Activated CD4-positive, alpha-beta T cell treated with anti-CD3 and anti-CD28 coated beads, Interleukin-2, amount 10 ng/mL, durations not matched to agents 24 days and 14 days (primary cell): Measurements from ENCODE around the gene MALT1. TPM values are rescaled to one million over a fixed set of nuclear protein-coding genes. Genes with fewer than 3 reads are reported as not detected.
A peak's percentile ranks its signal among the peaks of the same experiment; 100 is the strongest.

ENCODE experiments used
- DNase-seq: peaks from one replicate; pipeline ENCODE4 v3.0.0; 2022
- H3K27ac Mint-ChIP-seq: one replicate; pipeline ENCODE4 v1.8.0; 2022; ENCODE audit warnings: mild to moderate bottlenecking, mixed read lengths
- H3K27me3 Mint-ChIP-seq: one replicate; pipeline ENCODE4 v1.8.0; 2022; ENCODE audit warnings: mixed read lengths
- H3K36me3 Mint-ChIP-seq: one replicate; pipeline ENCODE4 v1.8.0; 2022; ENCODE audit warnings: low read depth, mild to moderate bottlenecking, mixed read lengths
- H3K4me1 Mint-ChIP-seq: one replicate; pipeline ENCODE4 v1.8.0; 2021; ENCODE audit warnings: mixed read lengths
- H3K4me3 Mint-ChIP-seq: one replicate; pipeline ENCODE4 v1.8.0; 2022; ENCODE audit warnings: mild to moderate bottlenecking, moderate library complexity, mixed read lengths
- H3K9me3 Mint-ChIP-seq: one replicate; pipeline ENCODE4 v1.8.0; 2021; ENCODE audit warnings: mixed read lengths
- intact Hi-C: fragments of 100-400 bp; cut with micrococcal nuclease; formaldehyde crosslinking; loops from one replicate; pipeline ENCODE4 v1.15.1; 2023
- total RNA-seq: library from RNA; stranded (reverse); gene quantifications from 2 replicates; pipeline ENCODE4 v1.2.3, GENCODE V29; 2022

The MALT1 gene
- total RNA-seq, 1 donor from 2014 or later, result 22.7 TPM

GRCh38 chr18:58714821-58715220, 43.6 kb downstream of the MALT1 start:
- Mint-ChIP-seq H3K9me3 (no peaks in the 10 kb centered on the region), H3K4me1 (peaks cover 40% of the 10 kb centered on the region), H3K36me3 (peaks cover 49% of the 10 kb centered on the region), H3K27ac (no peak overlapping the region), H3K4me3 (no peak overlapping the region), H3K27me3 (no peaks in the 10 kb centered on the region)
- peak; percentile 52 for DNase-seq
- intact Hi-C loops, result loop anchor here (2.0 kb wide), 1 partner anchor 18 kb away; no protein-coding TSS in a partner anchor

GRCh38 chr18:58715540-58715939, 44.3 kb downstream of the MALT1 start:
- Mint-ChIP-seq H3K4me1 (peaks cover 40% of the 10 kb centered on the region), H3K27ac (no peak overlapping the region)

GRCh38 chr18:58716060-58716756, 44.9 kb downstream of the MALT1 start:
- peaks cover 40% of the 10 kb centered on the region for H3K4me1 Mint-ChIP-seq

More at GRCh38 chr18:58715540-58715939, 44.3 kb downstream of the MALT1 start:
- Mint-ChIP-seq H3K4me3 (no peak overlapping the region), H3K9me3 (no peaks in the 10 kb centered on the region), H3K27me3 (no peaks in the 10 kb centered on the region), H3K36me3 (peaks cover 54% of the 10 kb centered on the region)
- peak; percentile 43 for DNase-seq
- intact Hi-C loops, result loop anchor here (2.0 kb wide), 1 partner anchor 19 kb away; no protein-coding TSS in a partner anchor

GRCh38 chr18:58721566-58722239, 50.4 kb downstream of the MALT1 start:
- Mint-ChIP-seq H3K9me3 (no peaks in the 10 kb centered on the region), H3K4me1 (peaks cover 6% of the 10 kb centered on the region), H3K27ac (no peak overlapping the region), H3K36me3 (peaks cover 43% of the 10 kb centered on the region), H3K4me3 (no peak overlapping the region), H3K27me3 (no peaks in the 10 kb centered on the region)
- intact Hi-C loops, result no loop called here
- DNase-seq, result no peak

More at GRCh38 chr18:58716060-58716756, 44.9 kb downstream of the MALT1 start:
- no peaks in the 10 kb centered on the region for H3K9me3 Mint-ChIP-seq
- H3K4me3 Mint-ChIP-seq, result peak overlapping the region; percentile 42
- H3K27ac Mint-ChIP-seq, result peak overlapping the region; percentile 80
- H3K27me3 Mint-ChIP-seq, result no peaks in the 10 kb centered on the region
- peak; percentile 76 for DNase-seq
- H3K36me3 Mint-ChIP-seq, result peaks cover 53% of the 10 kb centered on the region
- intact Hi-C loops, result no loop called here

GRCh38 chr18:58723810-58724602, 52.7 kb downstream of the MALT1 start:
- intact Hi-C loops, result no loop called here
- Mint-ChIP-seq H3K4me3 (no peak overlapping the region), H3K9me3 (no peaks in the 10 kb centered on the region), H3K36me3 (peaks cover 33% of the 10 kb centered on the region), H3K4me1 (no peaks in the 10 kb centered on the region), H3K27ac (no peak overlapping the region), H3K27me3 (no peaks in the 10 kb centered on the region)
- DNase-seq, result no peak

- Mint-ChIP-seq H3K27ac (no peak overlapping the region), H3K4me3 (no peak overlapping the region), H3K9me3 (no peaks in the 10 kb centered on the region), H3K27me3 (no peaks in the 10 kb centered on the region), H3K36me3 (peaks cover 39% of the 10 kb centered on the region), H3K4me1 (peaks cover 4% of the 10 kb centered on the region)
- no peak for DNase-seq
- intact Hi-C loops, result no loop called here
Observed at GRCh38 chr18:58726671-58727070, 55.4 kb downstream of the MALT1 start.

- Mint-ChIP-seq H3K4me3 (no peak overlapping the region), H3K27ac (no peak overlapping the region), H3K27me3 (no peaks in the 10 kb centered on the region), H3K36me3 (peaks cover 39% of the 10 kb centered on the region), H3K9me3 (no peaks in the 10 kb centered on the region), H3K4me1 (peaks cover 4% of the 10 kb centered on the region)
- intact Hi-C loops, result no loop called here
- DNase-seq, result no peak
Observed at GRCh38 chr18:58727776-58728500, 56.7 kb downstream of the MALT1 start.

GRCh38 chr18:58728719-58729118, 57.5 kb downstream of the MALT1 start:
- no peak overlapping the region for H3K4me3 Mint-ChIP-seq
- no peak for DNase-seq
- intact Hi-C loops, result no loop called here
- H3K4me1 Mint-ChIP-seq, result peaks cover 4% of the 10 kb centered on the region
- peaks cover 40% of the 10 kb centered on the region for H3K36me3 Mint-ChIP-seq
- H3K27ac Mint-ChIP-seq, result no peak overlapping the region
- no peaks in the 10 kb centered on the region for H3K9me3 Mint-ChIP-seq
- no peaks in the 10 kb centered on the region for H3K27me3 Mint-ChIP-seq

- no peak overlapping the region for H3K27ac Mint-ChIP-seq
- peaks cover 4% of the 10 kb centered on the region for H3K4me1 Mint-ChIP-seq
- intact Hi-C loops, result no loop called here
- H3K27me3 Mint-ChIP-seq, result no peaks in the 10 kb centered on the region
- no peak for DNase-seq
- peaks cover 44% of the 10 kb centered on the region for H3K36me3 Mint-ChIP-seq
- H3K4me3 Mint-ChIP-seq, result no peak overlapping the region
- no peaks in the 10 kb centered on the region for H3K9me3 Mint-ChIP-seq
Observed at GRCh38 chr18:58730618-58731017, 59.4 kb downstream of the MALT1 start.

GRCh38 chr18:58732471-58732870, 61.2 kb downstream of the MALT1 start:
- intact Hi-C loops, result no loop called here

GRCh38 chr18:58733866-58734265, 62.6 kb downstream of the MALT1 start:
- intact Hi-C loops, result no loop called here
- H3K4me3 Mint-ChIP-seq, result no peak overlapping the region
- no peaks in the 10 kb centered on the region for H3K9me3 Mint-ChIP-seq
- peaks cover 62% of the 10 kb centered on the region for H3K36me3 Mint-ChIP-seq
- no peak for DNase-seq
- H3K4me1 Mint-ChIP-seq, result peaks cover 4% of the 10 kb centered on the region
- no peaks in the 10 kb centered on the region for H3K27me3 Mint-ChIP-seq
- no peak overlapping the region for H3K27ac Mint-ChIP-seq

More at GRCh38 chr18:58732471-58732870, 61.2 kb downstream of the MALT1 start:
- H3K27me3 Mint-ChIP-seq, result no peaks in the 10 kb centered on the region
- H3K27ac Mint-ChIP-seq, result no peak overlapping the region
- no peak overlapping the region for H3K4me3 Mint-ChIP-seq
- DNase-seq, result no peak
- H3K36me3 Mint-ChIP-seq, result peaks cover 55% of the 10 kb centered on the region
- peaks cover 4% of the 10 kb centered on the region for H3K4me1 Mint-ChIP-seq
- no peaks in the 10 kb centered on the region for H3K9me3 Mint-ChIP-seq

GRCh38 chr18:58738322-58738721, 67.1 kb downstream of the MALT1 start:
- H3K27ac Mint-ChIP-seq, result no peak overlapping the region
- peaks cover 5% of the 10 kb centered on the region for H3K4me1 Mint-ChIP-seq
- H3K27me3 Mint-ChIP-seq, result no peaks in the 10 kb centered on the region
- H3K36me3 Mint-ChIP-seq, result peaks cover 55% of the 10 kb centered on the region
- no peaks in the 10 kb centered on the region for H3K9me3 Mint-ChIP-seq
- intact Hi-C loops, result no loop called here
- no peak for DNase-seq
- no peak overlapping the region for H3K4me3 Mint-ChIP-seq

GRCh38 chr18:58745914-58746313, 74.6 kb downstream of the MALT1 start:
- peaks cover 72% of the 10 kb centered on the region for H3K36me3 Mint-ChIP-seq
- peaks cover under 1% of the 10 kb centered on the region for H3K4me1 Mint-ChIP-seq
- H3K4me3 Mint-ChIP-seq, result no peak overlapping the region
- no peaks in the 10 kb centered on the region for H3K27me3 Mint-ChIP-seq
- peaks cover 14% of the 10 kb centered on the region for H3K9me3 Mint-ChIP-seq
- intact Hi-C loops, result no loop called here
- H3K27ac Mint-ChIP-seq, result no peak overlapping the region
- no peak for DNase-seq
